Endothelial cell of umbilical vein (primary cell): ENCODE measurements around the gene ANO9.
"Not testable (repeated sequence)": the region's sequence is repeated elsewhere in the genome, so short reads cannot be mapped to it uniquely, and the experiment has no call there.

Source experiments
- CTCF ChIP-seq, 2 donors: IDR thresholded peaks; 1 replicate in 1 of 2; 2 replicates in 1 of 2; pipeline ENCODE4 v1.5.1; 2011; ENCODE audit warnings: low read length in 2 of 2, mild to moderate bottlenecking in 2 of 2, moderate library complexity in 2 of 2, control low read depth in 1 of 2, inconsistent platforms in 1 of 2, low read depth in 1 of 2; ENCODE audit not compliant: insufficient read depth in 1 of 2; ENCODE audit errors: extremely low read depth in 1 of 2
- EZH2 ChIP-seq: IDR thresholded peaks from 2 replicates; pipeline ENCODE4 v1.6.1; 2012; ENCODE audit warnings: borderline replicate concordance, low read depth, mild to moderate bottlenecking, moderate library complexity, low read length, inconsistent platforms; ENCODE audit not compliant: severe bottlenecking
- FOS ChIP-seq: IDR thresholded peaks from 2 replicates; pipeline ENCODE4 v1.6.1; 2011; ENCODE audit warnings: mild to moderate bottlenecking, low read length, moderate library complexity, borderline replicate concordance; ENCODE audit not compliant: insufficient read depth
- GATA2 ChIP-seq: IDR thresholded peaks from 2 replicates; pipeline ENCODE4 v1.7.0; 2011; ENCODE audit warnings: low read depth, mild to moderate bottlenecking, moderate library complexity, mixed read lengths, low read length; ENCODE audit not compliant: insufficient read length, insufficient read depth
- JUN ChIP-seq: IDR thresholded peaks from 2 replicates; pipeline ENCODE4 v1.6.1; 2011; ENCODE audit warnings: borderline replicate concordance, low read depth; ENCODE audit not compliant: insufficient read length, insufficient read depth
- MYC ChIP-seq: IDR thresholded peaks from one replicate; pipeline ENCODE4 v1.6.1; 2011; ENCODE audit warnings: mild to moderate bottlenecking, low read depth, low read length
- POLR2A ChIP-seq: IDR thresholded peaks from 2 replicates; pipeline ENCODE4 v1.6.1; 2012; ENCODE audit warnings: low read depth, mild to moderate bottlenecking, control low read depth, low read length
- POLR2AphosphoS5 ChIP-seq: IDR thresholded peaks from 2 replicates; pipeline ENCODE4 v1.6.1; 2012; ENCODE audit warnings: low read depth, mild to moderate bottlenecking, control low read depth, low read length, moderate library complexity; ENCODE audit not compliant: insufficient read depth
- TF ChIP-seq, protein P1 (sequence below): IDR thresholded peaks from 2 replicates; pipeline ENCODE4 v1.6.1; 2011; ENCODE audit not compliant: insufficient read depth, insufficient read length

GRCh38 chr11:401196-401595 lies 40.6 kb downstream of the ANO9 start:
- not testable (repeated sequence) for TF ChIP-seq CTCF (IDR thresholded peaks at IDR 0.05; ENCODE audit: extremely low read depth in 1 of 2, insufficient read depth in 1 of 2, low read depth in 1 of 2, low read length in 2 of 2); POLR2A; EZH2; MYC; POLR2AphosphoS5; FOS; JUN; GATA2
- TF ChIP-seq, protein P1, sequence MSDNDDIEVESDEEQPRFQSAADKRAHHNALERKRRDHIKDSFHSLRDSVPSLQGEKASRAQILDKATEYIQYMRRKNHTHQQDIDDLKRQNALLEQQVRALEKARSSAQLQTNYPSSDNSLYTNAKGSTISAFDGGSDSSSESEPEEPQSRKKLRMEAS = not testable (repeated sequence)
